Stimulated activated CD4-positive, alpha-beta T cell treated with anti-CD3 and anti-CD28 coated beads, Interleukin-12 subunit alpha, Interleukin-12 subunit beta, amount 100 ng/mL, for 4 hours (primary cell): ENCODE measurements around the gene TAF1B.
"Not testable (repeated sequence)": the region's sequence is repeated elsewhere in the genome, so short reads cannot be mapped to it uniquely, and the experiment has no call there.

ENCODE experiments used
- DNase-seq: peaks from one replicate; pipeline ENCODE4 v3.0.0-alpha.2; 2020

TAF1B gene

DNA sequence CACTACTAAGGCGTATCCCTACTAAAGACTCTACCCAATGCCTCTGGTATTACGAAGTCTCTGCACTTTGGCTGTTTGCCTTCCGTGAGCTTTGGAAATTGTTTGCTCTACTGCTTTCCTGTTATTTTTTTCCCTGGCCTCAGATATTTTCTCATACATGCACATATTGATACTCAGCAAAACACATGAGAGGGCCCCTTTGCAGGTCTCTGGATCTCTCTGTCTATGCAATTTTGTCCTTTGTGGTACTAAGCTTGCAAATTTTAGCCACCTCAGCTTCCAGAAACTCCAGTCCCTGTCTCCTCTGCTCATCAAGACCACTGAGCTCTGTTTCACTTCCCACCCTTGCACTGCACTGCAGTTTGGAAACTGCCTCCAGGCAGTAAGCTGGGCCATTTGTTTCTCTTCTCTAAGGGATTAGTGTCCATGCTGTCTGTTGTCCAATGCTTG, 46.6 kb downstream of the TAF1B start:
- DNase-seq: no peak

DNA sequence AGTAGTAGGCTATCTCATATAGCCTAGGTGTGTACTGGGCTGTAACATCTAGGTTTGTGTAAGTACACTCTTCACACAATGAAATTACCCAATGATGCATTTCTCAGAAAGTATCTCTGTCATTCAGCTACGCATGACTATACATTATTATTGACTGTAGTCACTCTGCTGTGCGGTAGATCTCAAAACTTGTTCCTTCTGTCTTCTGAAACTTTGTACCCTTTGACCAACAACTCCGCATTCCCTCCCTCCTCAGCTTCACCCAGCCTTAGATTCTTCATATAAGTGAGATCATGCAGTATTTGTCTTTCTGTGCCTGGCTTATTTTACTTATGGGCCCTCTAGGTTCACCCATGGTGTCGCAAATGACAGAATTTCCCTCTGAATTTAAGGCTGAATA, 49.0 kb downstream of the TAF1B start:
- DNase-seq: no peak

DNA sequence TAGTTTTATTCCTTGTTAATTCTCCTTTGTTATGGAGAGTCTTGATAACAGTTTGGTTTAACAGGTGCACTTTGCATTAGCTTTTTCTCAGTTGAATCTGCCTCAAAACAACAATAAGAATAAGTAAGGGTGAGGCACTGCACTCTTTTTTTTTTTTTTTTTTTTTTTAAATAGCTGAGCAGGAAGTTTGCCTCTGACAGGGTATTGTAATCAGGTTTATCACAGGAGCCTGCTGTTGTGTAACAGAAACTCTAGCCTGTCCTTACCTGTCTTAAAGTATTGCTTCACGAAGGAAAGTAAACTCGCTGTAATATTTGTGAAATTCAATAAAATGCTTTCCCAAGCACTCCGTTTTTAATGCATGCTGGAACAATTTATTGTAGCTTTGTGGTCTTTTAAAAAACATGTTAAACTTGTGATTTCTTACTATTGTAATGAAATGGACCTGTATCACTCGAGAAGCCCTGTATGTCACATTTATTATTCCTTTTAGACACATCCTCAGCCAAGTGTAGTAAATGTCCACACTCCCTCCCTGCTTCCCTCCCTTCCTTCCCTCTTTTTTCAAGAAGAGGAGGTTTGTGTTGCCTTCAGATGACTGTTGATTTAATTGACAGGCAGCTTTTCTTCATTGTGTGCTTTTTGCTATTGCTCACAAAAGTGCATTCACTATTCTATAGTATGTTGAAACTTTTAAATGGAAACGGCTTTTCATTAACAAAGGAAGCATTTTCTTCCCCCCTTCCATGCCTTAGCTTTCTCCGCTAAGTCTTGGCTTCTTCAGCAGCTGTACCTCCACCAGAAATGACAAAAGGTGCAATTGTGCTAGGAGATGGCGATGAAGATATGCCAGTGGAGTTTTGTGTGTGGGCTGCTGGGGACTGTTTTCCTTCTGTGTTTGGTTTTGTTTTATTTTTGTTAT, 52.7 kb downstream of the TAF1B start:
- no peak for DNase-seq

DNA sequence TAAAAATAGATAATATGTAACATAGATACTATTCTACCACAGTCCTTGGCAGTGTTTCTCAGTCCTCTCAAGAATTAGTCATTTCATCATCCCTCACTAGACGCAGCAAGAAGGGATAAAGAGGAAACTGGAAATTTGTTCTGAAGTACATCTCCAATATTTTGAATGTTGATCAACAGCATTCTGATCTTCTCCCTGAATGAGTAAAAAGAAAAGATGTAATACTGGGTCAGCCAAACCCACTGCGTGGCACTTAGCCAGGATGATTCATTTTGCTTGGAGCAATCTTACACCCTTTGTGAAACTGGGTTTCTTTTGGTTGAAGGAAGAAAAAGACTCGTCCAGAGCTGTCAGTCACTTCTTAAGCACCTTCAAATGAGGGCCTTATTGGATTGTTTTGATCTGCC, 54.1 kb downstream of the TAF1B start:
- peak; percentile 19 for DNase-seq

DNA sequence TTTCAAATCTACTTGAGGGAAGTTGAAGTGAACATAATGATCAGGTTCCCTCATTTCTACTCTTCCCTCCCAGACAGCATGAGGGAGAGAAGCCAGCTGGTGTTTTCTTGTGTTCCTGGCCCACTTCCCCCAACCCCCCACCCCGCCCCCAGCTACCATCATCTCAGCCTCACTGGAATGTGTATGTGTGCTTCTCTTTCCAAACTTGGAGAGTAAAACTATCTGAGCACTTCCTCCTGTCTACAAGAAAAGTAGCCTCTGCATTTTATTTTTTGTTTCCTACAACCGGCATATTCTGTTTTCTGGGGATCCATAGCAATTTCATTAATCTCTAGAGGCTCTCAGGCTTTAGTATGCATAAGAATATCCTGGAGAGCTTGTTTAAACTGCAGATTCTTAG, 54.6 kb downstream of the TAF1B start:
- no peak for DNase-seq

DNA sequence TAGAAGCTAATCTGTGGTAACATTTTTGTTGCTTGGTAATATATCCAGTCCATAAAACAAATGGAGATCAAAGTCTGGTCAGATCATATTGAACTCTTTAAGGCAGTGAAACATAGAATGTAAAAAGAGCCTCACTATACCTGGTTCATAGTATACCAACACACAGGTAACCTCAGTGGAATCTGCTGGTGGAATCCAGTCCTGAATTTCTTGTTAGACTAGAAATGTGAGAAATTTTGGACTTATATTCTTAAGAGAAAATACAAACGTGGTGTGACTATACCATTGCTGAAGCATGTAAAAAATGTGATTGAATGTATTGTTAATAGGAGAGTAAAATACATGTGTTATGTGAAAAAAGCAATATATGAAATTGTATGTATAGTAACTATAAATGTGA, 62.1 kb downstream of the TAF1B start:
- no peak for DNase-seq

DNA sequence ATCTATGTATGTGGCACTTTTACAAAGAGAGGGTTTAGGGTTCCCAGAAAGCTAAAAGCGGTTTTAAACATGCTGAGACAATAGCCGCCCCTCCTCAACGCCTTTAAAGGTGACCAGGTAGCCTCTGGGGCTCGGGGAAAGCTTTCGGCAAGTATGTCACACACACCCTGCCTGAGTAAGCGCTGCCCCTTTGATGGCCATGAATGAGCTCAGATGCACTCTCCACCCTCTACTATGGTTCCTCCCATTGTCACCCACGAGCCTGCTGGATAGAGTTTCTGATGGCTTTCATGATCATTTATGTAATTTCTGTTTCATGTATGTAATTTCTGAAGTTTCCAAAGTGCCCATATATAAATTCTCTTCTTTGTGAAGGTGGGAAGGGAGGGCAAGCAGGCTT, 64.1 kb downstream of the TAF1B start:
- no peak for DNase-seq

DNA sequence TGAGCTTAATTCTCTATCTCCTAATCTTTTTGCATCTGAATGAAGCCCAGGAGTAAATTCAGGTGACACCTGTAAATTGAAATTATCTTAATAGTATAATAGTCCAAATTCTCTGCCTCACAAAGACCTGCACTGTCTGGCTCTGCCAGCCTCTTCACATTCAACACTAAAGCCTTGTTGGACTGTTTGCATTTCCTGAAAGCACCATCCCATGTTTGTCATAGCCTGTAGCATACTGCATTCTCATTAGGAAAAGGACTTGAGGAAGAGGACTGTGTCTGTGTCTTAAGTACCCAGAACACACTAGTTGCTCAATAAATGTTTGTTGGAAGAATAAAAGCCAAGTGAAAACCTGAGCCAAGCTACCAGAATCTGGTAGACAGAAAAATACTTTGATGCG, 65.4 kb downstream of the TAF1B start:
- DNase-seq: no peak

DNA sequence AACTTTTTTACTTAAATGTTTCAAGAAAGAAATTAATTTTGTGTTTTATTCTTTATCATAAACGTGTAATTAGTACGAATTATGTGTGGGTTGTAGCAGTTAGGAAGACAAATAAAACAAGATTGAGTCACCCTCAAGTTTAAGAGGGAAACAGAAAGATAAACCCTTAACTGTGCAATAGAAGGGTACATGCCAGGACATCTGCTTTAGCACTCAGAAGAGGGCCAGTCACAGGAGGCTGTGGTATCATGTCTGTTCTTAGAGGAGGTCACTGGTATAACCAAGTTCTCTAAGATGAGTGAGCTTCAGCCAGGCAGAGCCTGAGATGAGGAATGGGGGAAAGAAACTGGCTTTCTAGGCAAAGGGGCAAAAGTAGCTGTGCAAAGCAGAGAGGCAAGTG, 65.8 kb downstream of the TAF1B start:
- DNase-seq: no peak

DNA sequence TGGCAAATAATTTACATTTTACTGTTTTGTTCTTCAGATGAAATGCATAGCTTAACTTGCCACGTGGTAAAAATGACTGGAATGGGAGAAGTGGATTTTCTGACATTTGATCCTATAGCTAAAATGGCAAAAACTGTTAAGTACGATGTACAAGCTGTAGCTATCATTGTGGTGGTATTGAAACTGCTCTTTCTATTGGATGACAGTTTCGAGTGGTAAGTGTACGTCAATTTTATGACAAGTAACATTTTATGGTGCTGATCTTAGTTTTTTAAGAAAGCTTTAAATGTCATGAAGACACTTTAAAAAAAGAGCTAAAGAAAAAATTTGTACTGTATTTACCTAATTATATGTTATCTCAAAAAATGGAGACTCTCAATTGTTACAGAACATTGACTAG, 67.4 kb downstream of the TAF1B start:
- DNase-seq: no peak

DNA sequence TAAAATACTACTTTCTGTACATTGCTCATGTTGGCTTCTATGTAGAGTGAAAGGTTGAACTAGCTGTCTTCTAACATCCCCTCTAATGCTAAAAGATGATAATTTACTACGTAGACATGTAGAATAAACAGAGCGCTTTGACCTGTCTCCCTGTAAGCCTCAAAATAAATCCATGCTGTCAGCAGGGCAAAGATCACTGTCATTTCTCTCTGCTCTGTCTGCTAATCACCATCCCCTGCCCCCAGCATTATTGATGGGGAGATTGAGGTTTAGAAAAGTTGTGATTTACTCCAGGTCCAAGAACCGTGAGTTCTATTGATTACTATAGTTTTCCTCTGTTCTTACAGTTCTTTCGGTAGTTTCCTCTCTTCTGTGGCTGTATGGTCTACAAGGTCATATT, 69.2 kb downstream of the TAF1B start:
- DNase-seq: no peak

DNA sequence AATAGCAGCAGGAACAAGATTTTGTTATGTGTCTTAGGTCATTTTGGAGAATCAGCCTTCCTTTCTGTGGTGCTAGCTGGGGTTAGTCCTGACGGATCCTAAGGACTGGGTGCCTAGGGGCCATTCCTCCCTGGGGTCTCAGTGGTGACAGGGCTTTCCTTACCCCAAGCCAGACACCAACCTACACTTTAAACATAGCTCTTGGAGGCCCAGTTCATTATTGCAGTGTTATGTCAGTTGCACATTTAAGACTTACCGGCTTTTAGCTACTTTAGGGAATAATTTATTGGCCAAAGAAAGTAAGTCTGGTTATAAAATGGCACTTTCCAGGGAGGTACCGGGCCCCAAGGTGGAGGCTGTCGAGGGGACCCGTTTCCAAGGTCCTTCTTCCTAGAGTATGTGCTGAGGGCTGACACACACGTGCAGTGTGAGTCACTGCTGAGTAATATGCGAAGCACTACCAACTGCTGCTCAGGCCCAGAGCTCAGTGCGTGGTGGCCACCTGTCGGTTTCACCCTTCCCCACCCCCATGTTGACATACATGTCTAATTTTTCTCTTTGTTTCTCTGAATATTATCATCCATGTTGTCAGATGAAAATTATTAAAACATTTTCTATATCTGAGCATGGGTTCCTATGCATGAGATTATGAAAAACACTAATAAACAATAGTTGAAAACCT, 71.3 kb downstream of the TAF1B start:
- peak; percentile 43 for DNase-seq

DNA sequence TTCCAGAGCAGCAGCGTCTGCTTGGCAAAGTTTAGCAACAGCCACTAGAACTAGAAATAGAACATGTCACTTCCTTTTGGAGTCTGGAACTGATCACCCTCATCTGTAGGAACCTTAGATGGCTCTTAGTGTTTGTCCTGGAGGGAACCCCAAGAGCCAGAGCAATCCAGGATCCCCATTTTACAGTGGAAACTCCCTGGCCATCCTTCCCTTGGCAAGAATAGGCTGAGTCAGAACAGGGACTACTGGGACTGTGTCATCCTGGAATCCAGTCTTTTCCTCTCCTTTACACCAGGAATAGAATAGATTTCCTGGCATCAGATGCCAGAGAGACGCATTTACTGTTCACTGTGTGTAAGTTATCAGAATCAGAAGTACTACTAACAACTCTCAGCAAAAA, 75.0 kb downstream of the TAF1B start:
- DNase-seq: no peak

DNA sequence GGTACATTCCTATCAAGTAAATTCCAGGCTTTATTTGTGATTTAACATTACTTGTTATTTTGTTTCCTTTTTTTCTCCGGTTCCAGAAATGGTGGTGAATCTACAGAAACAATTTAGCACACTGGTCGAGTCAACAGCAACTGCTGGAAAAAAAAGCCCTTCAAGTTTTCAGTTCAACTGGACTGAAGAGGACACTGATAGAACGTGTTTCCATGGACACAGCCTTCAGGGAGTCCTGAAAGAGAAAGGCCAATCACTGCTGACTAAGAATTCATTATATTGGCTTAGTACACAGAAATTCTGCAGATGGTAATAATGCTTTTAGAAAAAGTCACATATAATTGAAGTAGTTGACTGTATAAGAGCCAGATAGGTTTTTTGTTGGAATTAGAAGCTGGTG, 76.2 kb downstream of the TAF1B start:
- no peak for DNase-seq

DNA sequence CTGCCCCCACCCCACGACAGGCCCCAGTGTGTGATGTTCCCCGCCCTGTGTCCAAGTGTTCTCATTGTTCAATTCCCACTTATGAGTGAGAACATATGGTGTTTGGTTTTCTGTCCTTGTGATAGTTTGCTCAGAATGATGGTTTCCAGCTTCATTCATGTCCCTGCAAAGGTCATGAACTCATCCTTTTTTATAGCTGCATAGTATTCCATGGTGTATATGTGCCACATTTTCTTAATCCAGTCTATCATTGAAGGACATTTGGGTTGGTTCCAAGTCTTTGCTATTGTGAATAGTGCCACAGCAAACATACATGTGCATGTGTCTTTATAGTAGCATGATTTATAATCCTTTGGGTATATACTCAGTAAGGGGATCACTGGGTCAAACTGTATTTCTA, 83.7 kb downstream of the TAF1B start:
- not testable (repeated sequence) for DNase-seq

DNA sequence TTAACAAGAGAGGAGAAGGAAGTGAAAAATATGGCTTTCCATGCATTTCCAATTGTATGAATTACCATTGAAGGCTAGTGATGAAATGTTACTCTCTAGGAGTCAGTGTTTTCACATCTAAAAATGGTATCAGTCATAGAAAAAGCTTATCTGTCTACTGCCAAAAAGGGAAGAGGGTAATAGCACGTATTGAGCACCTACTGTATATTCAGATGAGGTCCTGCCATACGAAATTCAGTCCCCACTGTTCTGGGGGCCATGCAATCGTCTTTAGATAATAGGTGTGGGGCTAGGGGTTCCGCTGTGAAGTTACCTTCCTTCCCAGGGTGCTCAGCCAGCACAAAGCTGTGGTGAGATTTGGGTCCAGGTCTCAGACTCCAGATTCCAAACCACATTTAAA, 94.0 kb downstream of the TAF1B start:
- DNase-seq: no peak

DNA sequence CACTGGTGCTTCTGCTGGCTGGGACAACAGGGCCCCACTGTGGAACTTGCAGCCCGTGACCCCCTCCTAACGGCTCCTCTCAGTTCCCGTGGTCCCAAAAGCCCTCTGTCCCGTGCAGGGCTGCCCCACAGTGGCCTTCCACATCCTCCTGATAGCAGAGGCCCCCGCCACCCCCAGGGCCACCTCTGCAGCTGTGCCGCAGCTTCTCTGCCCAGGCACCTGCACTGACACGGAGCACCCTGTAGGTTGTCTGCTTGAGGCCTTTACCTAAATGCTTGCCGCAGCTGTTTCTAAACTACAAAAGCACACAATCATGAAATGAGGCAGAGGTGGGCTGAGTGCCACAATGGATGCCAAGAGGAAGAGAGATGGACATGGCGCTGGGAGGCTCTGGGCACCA, 94.7 kb downstream of the TAF1B start:
- DNase-seq: no peak

DNA sequence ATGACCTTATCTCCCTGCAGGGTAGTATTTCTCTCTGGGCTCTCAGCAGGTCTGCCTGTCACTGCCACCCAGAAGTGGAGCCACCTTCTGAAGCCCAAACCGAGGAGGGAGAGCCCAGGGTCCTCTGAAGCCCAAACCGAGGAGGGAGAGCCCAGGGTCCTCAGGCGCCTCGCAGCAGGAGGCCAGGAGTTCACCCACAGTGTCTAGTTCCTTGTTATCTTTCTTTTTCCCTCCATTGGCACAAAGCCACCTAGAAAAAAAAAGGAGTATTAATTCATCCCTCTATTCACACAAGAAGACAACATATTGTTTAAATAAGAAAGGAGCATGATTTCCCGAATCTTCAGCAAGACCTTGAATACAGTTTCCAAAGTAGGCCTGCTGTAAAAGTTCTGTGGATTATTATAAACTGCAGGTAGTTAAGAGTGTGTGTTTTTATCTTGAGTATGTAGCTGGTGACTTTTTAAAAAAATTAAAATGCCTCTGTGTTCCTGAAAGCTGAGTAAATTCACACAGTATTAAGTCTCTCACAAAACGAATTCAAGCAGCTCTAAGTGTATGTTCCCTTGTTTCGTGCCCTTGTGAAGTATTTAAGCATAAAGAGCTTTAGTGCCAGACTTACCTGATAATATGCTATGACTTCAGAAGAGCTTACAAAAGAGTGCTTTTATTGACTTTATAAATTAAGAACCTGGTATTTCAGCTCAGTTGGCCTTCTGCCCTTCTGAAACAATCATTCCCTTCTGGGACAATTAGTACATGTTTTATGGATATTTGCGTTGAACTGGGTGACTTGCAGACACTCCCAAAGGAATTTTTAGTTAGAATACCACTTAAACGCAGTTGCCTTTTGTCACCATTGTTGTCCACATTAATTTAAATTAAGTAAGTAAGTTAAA, 96.6 kb downstream of the TAF1B start:
- DNase-seq: no peak

DNA sequence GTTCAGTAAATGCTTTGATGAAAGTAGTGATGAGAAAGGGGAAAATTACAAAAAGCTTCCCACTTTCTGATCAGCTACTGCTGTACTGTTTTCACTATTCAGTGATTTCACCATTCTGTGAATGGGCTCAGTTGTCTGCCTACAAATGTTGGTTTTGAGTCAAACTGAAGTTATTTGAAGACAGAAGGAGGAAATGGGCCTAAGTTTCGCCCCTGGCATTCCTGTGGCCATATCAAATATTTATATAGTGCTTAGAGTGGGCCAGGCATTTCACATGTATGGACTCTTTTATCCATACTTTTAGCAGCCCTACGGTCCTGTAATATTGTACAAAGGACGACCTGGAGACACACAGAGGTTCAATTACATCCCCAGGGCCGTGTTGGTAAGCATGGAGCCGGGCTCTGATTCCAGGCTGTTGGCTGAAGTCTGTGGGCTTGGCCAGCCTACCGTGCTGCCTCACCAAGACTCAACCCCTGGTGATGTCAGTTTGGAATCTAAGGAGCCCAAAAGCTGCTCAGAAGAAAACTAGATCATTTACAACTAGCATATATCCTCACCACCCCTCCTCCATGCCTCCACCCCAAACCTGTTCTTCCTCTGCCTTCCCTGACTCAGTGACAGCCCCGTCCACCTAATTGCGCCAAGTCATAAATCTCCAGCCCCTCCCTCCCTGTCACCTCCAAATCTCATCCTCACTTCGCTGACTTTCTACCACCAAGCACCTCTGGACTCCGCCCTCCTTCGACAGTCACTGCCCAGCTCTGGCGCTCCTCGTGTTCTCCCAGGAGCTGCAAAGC, 98.1 kb downstream of the TAF1B start:
- DNase-seq: no peak

DNA sequence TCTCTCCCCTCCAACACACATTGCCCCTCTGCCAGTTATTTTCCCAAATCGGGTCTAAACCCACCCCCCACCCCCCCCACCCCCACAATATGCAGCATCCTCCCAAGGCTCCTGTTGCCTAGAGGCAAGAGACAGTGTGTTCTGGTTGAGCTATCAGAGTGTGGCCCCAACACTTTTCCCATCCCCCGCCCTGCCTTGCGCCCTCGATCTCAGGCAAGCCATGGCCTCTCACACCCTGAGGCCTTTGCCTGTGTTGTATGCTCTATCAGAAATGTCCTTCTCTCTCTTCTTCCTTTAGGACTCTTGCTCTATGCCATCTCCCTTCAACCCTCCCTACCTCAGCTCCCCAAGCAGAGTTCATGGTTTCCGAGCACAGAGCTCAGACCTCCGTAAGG, 98.7 kb downstream of the TAF1B start:
- no peak for DNase-seq

DNA sequence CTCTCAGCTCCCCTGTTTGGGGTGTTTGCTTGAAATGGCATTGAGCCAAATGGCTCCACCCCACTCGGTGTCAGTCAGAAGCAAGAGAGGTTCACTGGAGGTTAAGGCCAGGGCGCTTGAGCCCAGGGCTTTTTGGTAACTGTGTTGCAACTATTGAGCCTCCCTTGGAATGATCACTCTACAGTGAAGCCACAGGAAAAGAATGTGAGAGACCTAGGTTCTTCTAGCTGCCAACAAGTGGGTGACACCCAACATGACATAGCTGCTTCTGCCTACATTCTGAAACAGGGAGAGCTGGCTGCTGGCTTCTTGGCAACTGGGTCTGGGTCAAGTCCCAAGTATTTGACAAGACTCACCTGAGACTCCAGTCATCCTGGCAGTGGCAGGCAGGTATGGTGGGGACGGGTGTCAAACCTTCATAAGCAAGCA, 101.1 kb downstream of the TAF1B start:
- DNase-seq: no peak

DNA sequence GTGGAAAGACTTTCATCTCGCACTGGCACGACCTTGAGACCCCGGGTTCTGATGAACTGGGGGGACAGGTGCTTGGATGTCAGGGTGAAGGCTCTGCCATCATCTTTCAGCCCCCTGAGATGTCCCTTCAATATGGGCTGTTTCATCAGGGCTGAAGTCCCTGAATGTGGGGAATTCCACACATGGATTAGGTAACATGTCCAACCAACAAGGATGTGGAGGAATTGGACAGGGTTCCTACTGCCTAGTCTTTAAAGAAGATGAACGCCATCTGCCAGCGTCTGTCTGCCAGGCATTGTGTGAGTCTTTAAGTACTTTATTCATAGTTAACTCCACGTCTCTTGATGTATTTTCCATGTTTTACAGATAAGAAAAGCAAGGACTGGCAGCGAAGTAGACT, 102.3 kb downstream of the TAF1B start:
- DNase-seq: no peak

DNA sequence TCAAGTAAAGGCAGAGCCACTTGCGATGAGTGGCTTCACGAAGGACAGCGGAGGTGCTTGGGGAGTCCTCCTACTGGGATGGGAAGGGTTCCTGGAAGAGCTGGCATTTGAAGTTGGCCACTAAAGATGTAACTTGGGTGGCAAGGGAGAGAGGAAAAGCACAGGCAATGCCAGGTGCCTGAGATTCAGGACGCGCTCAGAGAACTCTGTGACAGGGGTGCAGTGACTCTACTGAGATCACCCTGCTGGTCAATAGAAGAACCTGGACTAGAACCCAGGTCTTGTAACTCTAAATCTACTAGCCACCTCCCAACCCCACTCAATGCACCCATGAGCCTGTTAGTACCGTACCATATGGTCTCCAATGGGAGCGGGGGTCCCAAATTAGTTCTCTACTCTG, 102.8 kb downstream of the TAF1B start:
- DNase-seq: no peak
